Hepatocyte (in vitro differentiated cells): ENCODE results near the gene LDLR. TPM values are rescaled to one million over a fixed set of nuclear protein-coding genes. Genes with fewer than 3 reads are reported as not detected.

Experiments
- DNase-seq: peaks from one replicate; pipeline ENCODE4 v3.0.0-alpha.2; 2016; ENCODE audit warnings: low spot score
- H2AFZ ChIP-seq: fragments of 200-600 bp; sonication (generic); 2 replicates; pipeline ENCODE4 v1.6.0; 2016; ENCODE audit warnings: antibody characterized with exemption, mild to moderate bottlenecking
- H3K27ac ChIP-seq: fragments of 200-600 bp; sonication (generic); 2 replicates; pipeline ENCODE4 v1.5.1; 2016; ENCODE audit warnings: mild to moderate bottlenecking
- H3K27me3 ChIP-seq: fragments of 200-600 bp; sonication (generic); 2 replicates; pipeline ENCODE4 v1.6.1; 2016
- H3K36me3 ChIP-seq: fragments of 200-600 bp; sonication (generic); replicated peaks from 2 replicates; pipeline ENCODE4 v1.5.1; 2016; ENCODE audit warnings: low read depth; ENCODE audit not compliant: insufficient read depth
- H3K4me1 ChIP-seq: fragments of 200-600 bp; sonication (generic); 2 replicates; pipeline ENCODE4 v1.5.1; 2016; ENCODE audit warnings: mild to moderate bottlenecking, moderate library complexity; ENCODE audit not compliant: insufficient read depth
- H3K4me2 ChIP-seq: fragments of 200-600 bp; sonication (generic); 2 replicates; pipeline ENCODE4 v1.6.0; 2016
- H3K4me3 ChIP-seq: fragments of 200-600 bp; sonication (generic); 2 replicates; pipeline ENCODE4 v1.5.1; 2016; ENCODE audit warnings: mild to moderate bottlenecking
- H3K79me2 ChIP-seq: fragments of 200-600 bp; sonication (generic); 2 replicates; pipeline ENCODE4 v1.6.0; 2017; ENCODE audit warnings: mild to moderate bottlenecking
- H3K9me2 ChIP-seq: fragments of 200-600 bp; sonication (generic); replicated peaks from 2 replicates; pipeline ENCODE4 v1.6.0; 2017; ENCODE audit warnings: mild to moderate bottlenecking; ENCODE audit not compliant: insufficient read depth
- H3K9me3 ChIP-seq: fragments of 200-600 bp; sonication (generic); 2 replicates; pipeline ENCODE4 v1.5.1; 2016; ENCODE audit warnings: low read depth, mild to moderate bottlenecking
- H4K20me1 ChIP-seq: fragments of 200-600 bp; sonication (generic); 2 replicates; pipeline ENCODE4 v1.6.0; 2016; ENCODE audit warnings: mild to moderate bottlenecking; ENCODE audit not compliant: insufficient read depth, poor library complexity, severe bottlenecking
- EZH2 ChIP-seq: fragments of 200-600 bp; sonication (generic); IDR thresholded peaks from 2 replicates; pipeline ENCODE4 v1.6.1; 2016; ENCODE audit warnings: antibody characterized with exemption, mild to moderate bottlenecking, borderline replicate concordance
- EZH2phosphoT487 ChIP-seq: fragments of 200-600 bp; sonication (generic); IDR thresholded peaks from one replicate; pipeline ENCODE4 v1.6.1; 2018; ENCODE audit warnings: antibody characterized with exemption, mild to moderate bottlenecking, low read depth, moderate library complexity; ENCODE audit not compliant: unreplicated experiment, severe bottlenecking
- WGBS: methylation state at CpG from one replicate; pipeline ENCODE4 v1.1.6; 2016; ENCODE audit warnings: low lambda C conversion rate; ENCODE audit errors: missing lambda C conversion rate; 5-methylcytosine and 5-hydroxymethylcytosine counted together
- polyA plus RNA-seq: library from polyadenylated mRNA; unstranded; fragments of >200 nt; fragmentation: Nextera tagmentation; extraction: Ambion mirVana; gene quantifications from 2 replicates; pipeline ENCODE4 v1.2.1, GENCODE V29; 2016
- total RNA-seq: library from RNA; depleted of rRNA; stranded (reverse); fragments of >200 nt; gene quantifications from 2 replicates; pipeline ENCODE4 v1.2.3, GENCODE V29; 2014
- TF ChIP-seq, protein P1 (sequence below): fragments of 200-600 bp; sonication (generic); IDR thresholded peaks from 2 replicates; pipeline ENCODE4 v1.5.1; 2016; ENCODE audit warnings: antibody characterized with exemption, mild to moderate bottlenecking; ENCODE audit not compliant: poor library complexity

The LDLR gene
- total and polyA plus RNA-seq, 2 experiments from 2014 or later, result 123 to 126 TPM

DNA sequence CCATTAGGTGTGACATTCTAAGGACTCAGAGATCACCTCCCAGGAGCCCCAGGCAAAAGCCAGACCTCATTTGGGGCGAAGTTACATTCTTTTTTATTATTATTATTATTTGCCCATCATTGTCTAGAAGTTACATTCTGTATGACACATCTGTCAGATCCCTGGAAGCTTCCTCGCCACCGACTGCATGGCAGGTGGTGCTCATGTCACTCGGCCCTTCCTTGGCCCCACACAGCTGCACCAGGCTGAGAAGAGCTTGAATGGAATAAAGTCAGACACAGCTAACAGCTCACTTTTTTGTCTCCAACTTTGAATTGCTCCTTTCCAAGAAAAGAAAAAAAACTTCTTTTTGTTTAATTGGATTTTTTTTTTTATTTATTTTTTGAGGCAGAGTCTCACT is 41.4 kb upstream of the LDLR start:
- Histone ChIP-seq H3K4me1 (no peaks in the 10 kb centered on the region), H4K20me1 (no peaks in the 10 kb centered on the region), H2AFZ (no peak overlapping the region), H3K27me3 (no peaks in the 10 kb centered on the region), H3K79me2 (no peaks in the 10 kb centered on the region), H3K4me3 (no peak overlapping the region), H3K9me3 (no peaks in the 10 kb centered on the region), H3K36me3 (no peaks in the 10 kb centered on the region), H3K4me2 (no peak overlapping the region), H3K9me2 (no peaks in the 10 kb centered on the region), H3K27ac (no peak overlapping the region)
- DNase-seq, result no peak
- TF ChIP-seq EZH2 (no peak), EZH2phosphoT487 (no peak)
- TF ChIP-seq, protein P1, sequence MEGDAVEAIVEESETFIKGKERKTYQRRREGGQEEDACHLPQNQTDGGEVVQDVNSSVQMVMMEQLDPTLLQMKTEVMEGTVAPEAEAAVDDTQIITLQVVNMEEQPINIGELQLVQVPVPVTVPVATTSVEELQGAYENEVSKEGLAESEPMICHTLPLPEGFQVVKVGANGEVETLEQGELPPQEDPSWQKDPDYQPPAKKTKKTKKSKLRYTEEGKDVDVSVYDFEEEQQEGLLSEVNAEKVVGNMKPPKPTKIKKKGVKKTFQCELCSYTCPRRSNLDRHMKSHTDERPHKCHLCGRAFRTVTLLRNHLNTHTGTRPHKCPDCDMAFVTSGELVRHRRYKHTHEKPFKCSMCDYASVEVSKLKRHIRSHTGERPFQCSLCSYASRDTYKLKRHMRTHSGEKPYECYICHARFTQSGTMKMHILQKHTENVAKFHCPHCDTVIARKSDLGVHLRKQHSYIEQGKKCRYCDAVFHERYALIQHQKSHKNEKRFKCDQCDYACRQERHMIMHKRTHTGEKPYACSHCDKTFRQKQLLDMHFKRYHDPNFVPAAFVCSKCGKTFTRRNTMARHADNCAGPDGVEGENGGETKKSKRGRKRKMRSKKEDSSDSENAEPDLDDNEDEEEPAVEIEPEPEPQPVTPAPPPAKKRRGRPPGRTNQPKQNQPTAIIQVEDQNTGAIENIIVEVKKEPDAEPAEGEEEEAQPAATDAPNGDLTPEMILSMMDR, result no peak
- 98% methylated on average over 4 of the region's 4 CpGs for WGBS

DNA sequence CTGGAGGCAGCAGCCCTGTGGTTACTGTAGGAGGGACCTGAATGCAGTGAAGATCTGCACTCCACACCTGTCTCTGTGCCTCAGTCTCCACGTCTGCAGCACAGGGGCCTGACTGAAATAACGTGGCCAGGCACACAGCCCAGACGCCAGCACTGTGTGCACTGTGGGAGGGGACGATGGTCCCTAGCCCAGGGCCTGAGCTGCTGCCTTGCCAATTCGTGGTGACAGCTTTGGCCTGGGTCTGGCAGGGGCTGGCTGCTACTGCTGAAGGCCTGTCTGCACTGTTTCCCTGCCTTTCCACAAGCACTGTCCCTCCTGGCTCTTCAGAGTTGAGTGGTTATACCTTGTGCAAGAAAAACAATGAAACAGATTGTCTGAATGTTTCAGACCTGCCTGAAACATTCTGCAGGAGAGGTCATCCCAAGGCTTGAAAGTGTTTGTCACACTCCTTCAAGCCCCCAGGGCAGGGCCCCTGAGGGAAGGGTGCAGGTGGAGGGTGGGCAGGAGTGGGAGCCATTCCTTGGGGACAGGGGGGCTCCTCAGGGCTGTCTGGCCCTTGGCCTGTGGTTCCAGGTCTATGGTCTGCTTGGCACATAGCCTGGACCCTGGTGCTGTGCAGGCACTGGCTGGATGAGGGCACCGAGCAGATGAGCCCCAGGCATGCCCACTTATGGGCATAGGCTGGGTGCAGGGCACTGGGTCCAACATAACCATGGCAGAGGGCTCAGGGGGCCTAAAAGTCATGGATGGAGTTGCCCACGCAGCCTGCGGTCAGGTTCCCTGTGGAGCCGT is 38.7 kb upstream of the LDLR start:
- no peaks in the 10 kb centered on the region for H3K9me3 ChIP-seq
- no peaks in the 10 kb centered on the region for H3K9me2 ChIP-seq
- 93% methylated on average over 9 of the region's 9 CpGs for WGBS
- H3K4me2 ChIP-seq, result no peak overlapping the region
- H3K27ac ChIP-seq, result no peak overlapping the region
- H4K20me1 ChIP-seq, result no peaks in the 10 kb centered on the region
- H3K79me2 ChIP-seq, result no peaks in the 10 kb centered on the region
- no peaks in the 10 kb centered on the region for H3K36me3 ChIP-seq
- no peak overlapping the region for H3K4me3 ChIP-seq
- no peak for DNase-seq
- H3K4me1 ChIP-seq, result no peaks in the 10 kb centered on the region
- no peak for TF ChIP-seq EZH2
- TF ChIP-seq EZH2phosphoT487, result no peak
- TF ChIP-seq, protein P1, result no peak
- H2AFZ ChIP-seq, result no peak overlapping the region
- no peaks in the 10 kb centered on the region for H3K27me3 ChIP-seq

DNA sequence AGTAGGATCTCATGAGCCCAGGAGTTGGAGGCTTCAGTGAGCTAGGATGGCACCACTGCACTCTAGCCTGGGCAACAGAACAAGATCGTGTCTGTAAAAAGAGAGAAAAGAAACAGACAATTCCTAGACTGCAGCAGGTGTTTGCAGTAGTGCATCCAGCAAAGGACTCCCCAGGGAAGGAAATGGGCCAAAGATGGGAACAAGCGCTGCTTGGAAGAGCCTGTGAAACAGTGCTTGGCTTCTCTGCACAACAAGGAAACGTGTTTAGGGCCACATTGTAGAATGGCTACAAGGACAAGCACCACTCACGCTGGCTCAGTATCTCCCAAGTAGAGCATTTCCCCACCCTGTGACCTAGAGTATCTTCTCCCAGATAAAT is 35.5 kb upstream of the LDLR start:
- no peak overlapping the region for H3K27ac ChIP-seq
- H2AFZ ChIP-seq, result no peak overlapping the region
- no peaks in the 10 kb centered on the region for H3K9me3 ChIP-seq
- no peaks in the 10 kb centered on the region for H3K9me2 ChIP-seq
- no peaks in the 10 kb centered on the region for H3K4me1 ChIP-seq
- no peaks in the 10 kb centered on the region for H4K20me1 ChIP-seq
- H3K79me2 ChIP-seq, result no peaks in the 10 kb centered on the region
- 93% methylated on average over 4 of the region's 4 CpGs for WGBS
- H3K36me3 ChIP-seq, result no peaks in the 10 kb centered on the region
- H3K27me3 ChIP-seq, result no peaks in the 10 kb centered on the region
- no peak for DNase-seq
- no peak overlapping the region for H3K4me2 ChIP-seq
- no peak for TF ChIP-seq EZH2phosphoT487
- TF ChIP-seq, protein P1, result no peak
- no peak for TF ChIP-seq EZH2
- no peak overlapping the region for H3K4me3 ChIP-seq
